Measurements from ENCODE around the gene NDUFB3.
"Not testable (repeated sequence)": the region's sequence is repeated elsewhere in the genome, so short reads cannot be mapped to it uniquely, and the experiment has no call there.

The NDUFB3 gene

DNA sequence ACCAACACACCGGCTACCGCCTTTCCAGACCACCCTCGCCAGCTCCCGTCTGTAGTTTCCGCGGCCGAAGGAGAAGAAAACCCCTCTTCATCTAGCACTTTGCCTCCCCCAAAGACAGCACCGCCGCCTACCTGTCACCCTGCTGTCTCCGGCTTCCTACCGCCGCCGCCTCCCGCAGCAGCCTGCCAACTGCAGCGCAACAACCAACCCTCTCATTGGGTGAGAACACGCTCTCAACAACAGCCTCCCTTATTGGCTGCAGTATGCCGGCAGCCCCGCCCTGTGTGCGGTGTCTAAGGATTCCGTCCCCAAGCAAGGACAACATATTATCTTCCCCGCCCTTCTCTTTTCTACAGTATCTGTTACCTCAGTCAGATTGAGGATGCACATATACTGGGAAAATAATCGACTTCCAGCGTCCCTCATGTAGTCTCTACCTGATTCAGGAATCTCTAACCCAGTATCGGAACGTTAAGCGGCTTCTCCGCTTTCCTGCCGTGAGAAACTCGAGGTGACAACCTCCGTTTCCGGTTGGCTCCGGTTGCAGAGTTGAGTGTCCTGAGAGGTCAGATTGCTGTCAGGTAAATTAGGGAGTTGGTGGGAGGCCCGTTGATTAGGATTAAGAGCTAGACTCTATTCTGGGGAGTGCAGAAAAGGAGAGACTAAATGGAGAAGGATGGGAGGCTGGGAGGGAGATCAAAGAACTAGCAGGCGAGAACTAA, at the start of gene NDUFB3, which contains the start of gene HYCC2:
TSS of gene NDUFB3 (plus strand) at position 523 of the 722 bp plus-strand sequence. CDS start 6,882 bp downstream, outside the sequence.
TSS of gene HYCC2 (minus strand) at position 193 of the 722 bp plus-strand sequence. CDS start 47,662 bp downstream, outside the sequence.
- peak; percentile 88 for DNase-seq

DNA sequence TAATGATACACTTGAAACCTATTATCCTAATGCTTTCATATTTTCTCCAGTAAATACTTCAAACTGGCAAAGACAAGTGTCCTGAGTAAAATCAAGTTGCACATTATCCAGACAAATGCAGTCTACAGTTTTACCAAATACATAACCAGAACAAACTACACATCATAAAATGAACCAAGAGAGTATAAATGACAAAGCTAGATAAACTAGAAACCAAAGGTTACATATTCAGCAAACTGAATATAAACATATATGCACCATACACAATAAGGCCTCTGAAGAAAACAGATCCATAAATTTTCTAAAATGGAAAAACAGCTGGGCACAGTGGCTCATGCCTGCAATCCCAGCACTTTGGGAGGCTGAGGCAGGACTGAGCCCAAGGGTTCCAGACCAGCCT, 47.3 kb upstream of the NDUFB3 start:
- DNase-seq, result no peak

DNA sequence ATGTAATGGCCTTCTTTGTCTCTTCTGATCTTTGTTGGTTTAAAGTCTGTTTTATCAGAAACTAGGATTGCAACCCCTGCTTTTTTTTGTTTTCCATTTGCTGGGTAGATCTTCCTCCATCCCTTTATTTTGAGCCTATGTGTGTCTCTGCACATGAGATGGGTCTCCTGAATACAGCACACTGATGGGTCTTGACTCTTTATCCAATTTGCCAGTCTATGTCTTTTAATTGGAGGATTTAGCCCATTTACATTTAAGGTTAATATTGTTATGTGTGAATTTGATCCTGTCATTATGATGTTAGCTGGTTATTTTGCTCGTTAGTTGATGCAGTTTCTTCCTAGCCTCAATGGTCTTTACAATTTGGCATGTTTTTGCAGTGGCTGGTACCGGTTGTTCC, 37.4 kb upstream of the NDUFB3 start:
- DNase-seq, result not testable (repeated sequence)

DNA sequence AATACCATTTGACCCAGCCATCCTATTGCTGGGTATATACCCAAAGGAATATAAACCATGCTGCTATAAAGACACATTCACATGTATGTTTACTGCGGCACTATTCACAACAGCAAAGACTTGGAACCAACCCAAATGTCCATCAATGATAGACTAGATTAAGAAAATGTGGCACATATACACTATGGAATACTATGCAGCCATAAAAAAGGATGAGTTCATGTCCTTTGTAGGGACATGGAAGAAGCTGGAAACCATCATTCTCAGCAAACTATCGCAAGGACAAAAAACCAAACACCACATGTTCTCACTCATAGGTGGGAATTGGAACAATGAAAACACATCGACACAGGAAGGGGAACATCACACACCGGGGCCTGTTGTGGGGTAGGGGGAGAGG, 33.4 kb upstream of the NDUFB3 start:
- DNase-seq, result not testable (repeated sequence)

DNA sequence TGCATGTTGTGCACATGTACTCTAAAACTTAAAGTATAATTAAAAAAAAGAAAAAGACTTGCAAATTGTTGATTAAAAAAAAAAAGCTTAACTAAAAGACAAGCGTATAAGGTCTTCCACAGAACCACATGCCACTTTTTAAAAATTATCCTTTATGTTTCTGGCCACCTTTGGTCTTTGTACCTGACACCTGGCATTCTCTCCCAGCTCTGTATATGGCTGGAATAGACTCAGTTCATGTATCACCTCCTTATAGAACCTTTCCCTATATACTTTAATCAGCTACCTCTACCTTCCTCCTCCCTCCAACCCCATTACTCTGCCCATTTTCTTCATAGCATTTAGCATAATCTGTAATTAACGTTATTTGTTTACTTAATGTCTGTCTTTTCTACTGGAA, 32.9 kb upstream of the NDUFB3 start:
- no peak for DNase-seq

DNA sequence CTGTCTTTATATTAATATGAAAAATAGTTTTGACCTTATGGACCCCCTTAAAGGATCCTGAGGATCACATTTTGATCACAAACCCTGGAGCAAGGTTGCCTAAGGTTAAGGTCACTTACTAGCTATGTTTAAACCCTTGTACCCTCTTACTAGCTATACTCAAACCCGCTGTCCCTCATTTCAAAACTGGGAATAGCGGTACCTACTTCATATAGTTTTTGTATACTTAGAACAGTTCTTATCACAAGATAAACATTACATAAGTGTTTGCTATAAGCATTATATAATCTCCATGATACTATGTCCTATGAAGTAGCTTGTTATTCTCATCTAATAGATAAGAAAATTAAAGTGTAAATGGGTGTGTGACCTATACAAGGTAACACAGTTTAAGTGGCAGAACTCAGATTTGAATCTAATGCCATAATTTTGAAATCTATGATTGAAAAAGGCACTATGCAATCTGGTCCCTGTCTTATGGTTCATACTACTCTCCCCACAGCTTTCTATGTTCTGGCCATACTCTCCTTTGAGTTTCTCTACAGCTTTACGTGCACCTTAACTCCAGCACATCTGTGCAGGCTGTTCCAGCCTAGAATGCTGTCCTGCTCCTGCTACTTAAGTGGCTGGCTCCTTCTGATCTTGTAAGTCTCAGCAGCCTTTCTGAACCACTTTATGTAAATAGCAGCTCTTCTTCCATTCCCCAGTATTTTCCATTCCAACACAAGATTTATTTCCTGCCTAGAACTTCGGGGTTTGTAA, 30.8 kb upstream of the NDUFB3 start:
- DNase-seq, result no peak

DNA sequence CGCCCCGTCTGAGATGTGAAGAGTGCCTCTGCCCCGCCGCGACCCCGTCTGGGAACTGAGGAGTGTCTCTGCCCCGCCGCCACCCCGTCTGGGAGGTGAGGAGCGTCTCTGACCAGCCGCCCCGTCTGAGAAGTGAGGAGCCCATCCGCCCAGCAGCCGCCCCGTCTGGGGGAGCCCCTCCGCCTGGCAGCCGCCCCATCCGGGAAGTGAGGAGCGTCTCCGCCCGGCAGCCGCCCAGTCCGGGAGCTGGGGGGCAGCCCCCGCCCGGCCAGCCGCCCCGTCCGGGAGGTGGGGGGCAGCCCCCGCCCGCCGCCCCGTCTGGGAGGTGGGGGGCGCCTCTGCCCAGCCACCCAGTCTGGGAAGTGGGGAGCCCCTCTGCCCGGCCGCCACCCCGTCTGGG, 29.4 kb upstream of the NDUFB3 start:
- not testable (repeated sequence) for DNase-seq

DNA sequence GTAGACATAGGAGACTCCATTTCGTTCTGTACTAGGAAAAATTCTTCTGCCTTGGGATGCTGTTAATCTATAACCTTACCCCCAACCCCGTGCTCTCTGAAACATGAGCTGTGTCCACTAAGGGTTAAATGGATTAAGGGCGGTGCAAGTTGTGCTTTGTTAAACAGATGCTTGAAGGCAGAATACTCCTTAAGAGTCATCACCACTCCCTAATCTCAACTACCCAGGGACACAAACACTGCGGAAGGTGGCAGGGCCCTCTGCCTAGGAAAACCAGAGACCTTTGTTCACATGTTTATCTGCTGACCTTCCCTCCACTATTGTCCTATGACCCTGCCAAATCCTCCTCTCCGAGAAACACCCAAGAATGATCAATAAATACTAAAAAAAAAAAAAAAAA, 28.8 kb upstream of the NDUFB3 start:
- not testable (repeated sequence) for DNase-seq

DNA sequence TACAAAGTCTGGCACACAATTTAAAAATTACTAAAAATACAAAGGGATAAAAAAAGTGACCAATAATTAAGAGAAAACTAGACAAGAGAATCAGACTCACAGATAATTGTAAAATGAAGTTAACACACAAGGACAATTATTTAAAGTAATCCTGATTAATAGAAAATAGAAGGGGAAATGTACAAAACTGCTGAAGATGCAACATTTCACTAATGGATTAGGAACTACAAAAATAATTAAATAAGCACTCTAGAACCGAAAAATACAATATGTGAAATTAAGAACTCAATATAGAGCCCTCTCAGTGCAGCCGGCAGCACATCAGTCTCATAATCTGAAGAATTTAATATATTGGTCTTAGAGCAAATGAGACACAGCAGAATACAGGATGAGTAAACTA, 24.9 kb upstream of the NDUFB3 start:
- DNase-seq, result no peak

DNA sequence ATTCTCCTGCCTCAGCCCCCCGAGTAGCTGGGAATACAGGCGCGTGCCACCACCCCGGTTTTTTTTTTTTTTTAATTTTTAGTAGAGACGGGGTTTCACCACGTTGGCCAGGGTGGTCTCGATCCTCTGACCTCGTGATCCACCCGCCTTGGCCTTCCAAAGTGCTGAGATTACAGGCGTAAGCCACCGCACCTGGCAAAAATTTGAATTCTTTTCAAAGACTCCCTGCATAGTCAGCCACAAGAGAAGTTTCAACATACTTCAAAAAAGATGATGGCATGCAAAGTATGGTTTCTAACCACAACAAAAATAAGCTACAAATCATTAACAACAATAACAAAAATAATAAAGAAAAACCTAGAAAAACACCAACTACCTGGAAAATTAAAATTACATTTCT, 22.3 kb upstream of the NDUFB3 start:
- DNase-seq, result no peak

DNA sequence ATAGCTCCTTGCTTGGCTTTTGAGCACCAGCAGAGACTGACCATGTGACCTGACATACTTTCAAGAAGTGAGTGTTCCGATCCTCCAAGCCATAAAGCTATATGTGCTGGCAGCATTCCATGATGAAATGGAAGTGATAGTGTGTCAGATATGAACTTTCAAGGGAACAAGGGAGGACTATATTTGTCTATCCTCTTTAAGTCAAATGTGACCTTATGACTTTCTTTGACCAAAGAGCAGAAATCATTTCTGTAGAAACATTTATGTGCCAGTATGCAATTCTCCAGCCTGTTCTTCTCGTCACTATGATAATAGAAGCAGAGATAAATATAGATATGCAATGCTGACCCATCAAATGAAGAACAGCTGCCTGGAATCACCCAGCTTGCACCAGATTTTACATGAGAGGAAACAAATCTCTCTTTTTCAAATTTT, 14.7 kb upstream of the NDUFB3 start:
- no peak for DNase-seq

DNA sequence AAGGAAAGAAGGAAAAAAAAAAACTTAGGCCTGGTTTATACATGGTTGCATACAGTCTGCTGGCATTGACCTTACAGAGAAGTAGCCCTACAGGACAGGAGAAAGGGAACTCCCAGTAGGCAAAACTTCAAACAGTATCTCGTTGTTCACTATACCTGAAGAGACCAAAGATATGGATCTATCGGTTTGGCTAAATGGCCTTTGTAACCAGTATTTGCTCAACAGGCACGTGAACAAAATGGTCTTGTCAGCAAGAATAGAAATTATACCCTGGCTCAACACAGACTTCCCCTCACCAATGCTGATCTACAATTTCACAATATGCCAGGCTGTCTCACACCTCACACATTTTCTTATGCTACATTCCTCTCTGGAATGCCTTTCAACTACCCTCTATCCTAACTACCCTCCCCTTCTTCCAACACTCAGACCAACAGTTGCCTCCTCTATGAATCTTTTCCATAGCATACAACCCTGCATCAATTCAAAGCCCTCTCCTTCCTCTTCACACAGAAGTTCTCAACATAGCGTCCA, 14.0 kb upstream of the NDUFB3 start:
- no peak for DNase-seq

DNA sequence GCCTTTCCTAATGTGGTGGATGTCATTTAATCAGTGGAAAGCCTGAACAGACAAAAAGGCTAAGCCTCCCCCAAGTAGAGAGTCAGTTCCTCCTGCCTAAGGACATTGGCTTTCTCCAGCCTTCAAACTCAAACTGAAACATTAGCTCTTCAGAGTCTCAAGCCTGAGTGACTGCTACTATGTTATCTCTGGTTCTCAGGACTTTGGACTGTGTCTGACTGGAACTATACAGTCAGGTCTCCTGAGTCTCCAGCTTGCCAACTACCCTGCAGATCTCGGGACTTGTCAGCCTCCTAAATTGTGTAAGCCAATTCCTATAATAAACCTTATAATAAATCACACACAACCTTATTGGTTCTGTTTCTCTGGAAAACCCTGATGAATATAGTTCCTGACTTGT, 12.9 kb upstream of the NDUFB3 start:
- DNase-seq, result no peak

DNA sequence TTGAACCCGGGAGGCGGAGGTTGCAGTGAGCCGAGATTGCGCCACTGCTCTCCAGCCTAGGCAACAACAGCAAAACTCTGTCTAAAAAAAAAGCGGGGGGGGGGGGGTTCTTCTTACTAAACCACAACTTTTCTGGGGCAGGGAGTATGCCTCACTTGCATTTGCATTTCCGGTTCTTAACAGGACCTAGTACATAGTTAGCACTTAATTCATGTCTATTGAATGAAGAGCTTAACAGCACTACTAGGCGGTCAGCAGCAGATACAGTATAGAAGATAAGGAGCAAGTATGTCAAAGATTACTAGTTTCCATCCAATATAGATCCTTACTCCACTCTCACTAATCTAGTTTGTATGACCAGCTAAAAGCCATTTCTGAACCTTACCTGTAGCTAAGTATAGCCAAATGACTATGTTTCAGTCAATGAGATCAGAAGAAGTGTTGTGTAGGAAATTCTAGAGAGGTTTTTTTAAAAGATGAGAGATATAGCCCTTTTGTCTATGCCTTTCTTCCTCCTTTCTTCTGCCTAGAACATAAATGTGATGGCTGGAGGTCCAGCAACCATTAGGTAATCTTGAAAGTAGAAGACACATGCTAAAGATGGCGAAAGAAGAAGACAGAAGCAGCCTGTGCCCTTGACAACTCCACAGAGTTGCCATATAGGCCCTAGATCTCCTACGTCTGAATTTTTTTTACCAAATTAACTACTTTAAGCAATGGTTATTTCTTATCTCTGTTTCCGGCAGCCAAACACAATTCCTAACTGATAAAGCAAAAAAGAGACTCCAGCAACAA, 11.6 kb upstream of the NDUFB3 start:
- DNase-seq, result no peak

DNA sequence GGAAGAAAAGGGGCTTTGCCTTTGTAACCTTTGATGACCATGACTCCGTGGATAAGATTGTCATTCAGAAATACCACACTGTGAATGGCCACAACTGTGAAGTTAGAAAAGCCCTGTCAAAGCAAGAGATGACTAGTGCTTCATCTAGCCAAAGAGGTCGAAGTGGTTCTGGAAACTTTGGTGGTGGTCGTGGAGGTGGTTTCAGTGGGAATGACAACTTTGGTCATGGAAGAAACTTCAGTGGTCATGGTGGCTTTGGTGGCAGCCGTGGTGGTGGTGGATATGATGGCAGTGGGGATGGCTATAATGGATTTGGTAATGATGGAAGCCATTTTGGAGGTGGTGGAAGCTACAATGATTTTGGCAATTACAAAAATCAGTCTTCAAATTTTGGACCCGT, 8.3 kb upstream of the NDUFB3 start:
- DNase-seq, result not testable (repeated sequence)

DNA sequence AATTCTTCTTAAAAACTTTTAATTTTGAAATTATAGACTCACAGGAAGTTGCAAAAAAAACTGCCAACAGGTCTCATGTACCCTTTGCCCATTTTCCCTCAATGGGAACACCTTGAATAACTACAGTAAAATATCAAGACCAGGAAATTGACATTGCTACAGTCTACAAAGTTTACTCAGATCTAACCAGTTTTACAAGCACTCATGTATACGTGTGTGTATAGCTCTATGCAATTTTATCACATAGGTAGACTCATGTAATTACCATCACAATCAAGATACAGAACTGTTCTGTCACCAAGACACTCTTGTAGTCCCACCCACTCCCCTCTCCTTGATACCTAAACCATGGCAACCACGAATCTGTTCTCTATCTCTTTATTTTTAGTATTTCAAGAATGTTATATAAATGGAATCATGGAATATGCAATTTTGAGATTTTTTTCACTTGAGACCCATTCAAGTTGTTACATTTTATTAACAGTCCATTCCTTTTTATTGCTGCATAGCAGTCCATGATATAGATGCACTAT, 6.9 kb upstream of the NDUFB3 start:
- no peak for DNase-seq

DNA sequence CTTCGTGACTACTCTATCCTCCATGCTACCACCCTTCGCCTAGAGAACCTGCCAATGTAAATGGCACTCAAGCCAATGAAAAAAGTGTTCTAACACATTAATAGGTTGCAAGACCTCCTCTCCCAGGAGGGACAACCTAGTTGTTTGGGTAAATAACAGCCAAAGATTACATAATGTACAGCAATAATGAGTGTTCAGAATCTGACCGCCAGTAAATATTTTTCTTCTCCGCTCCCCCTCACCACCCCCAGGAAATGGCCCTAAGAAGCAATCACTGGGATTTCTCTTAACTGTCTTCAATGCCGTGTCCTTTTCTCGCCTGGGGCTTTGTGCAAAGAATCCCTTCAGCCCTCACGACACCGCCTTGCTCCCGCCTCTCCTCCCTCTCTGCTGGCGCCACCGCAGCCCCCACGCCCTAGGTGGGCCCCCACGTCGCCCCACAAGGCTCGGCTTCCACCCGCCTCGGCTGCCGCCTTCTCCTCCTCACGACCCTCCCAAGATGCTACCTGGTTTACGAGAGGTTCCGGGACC, 788 bp upstream of the NDUFB3 start:
- peak; percentile 46 for DNase-seq

DNA sequence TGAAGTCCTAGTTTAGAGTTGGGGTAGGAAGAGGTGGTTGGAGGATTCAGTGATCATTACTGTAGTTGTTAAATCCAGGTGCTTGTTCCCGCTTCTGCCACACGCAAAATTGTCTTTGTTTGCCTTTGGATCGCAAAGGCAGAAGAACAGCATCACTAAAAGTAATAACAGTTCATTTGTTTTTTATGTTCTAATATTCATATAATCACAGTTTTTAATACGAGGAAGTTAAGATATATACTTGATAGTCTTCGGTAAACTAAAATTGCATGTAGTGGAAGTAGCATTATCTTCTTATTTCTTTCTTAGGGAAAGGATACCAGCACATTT, 365 bp downstream of the NDUFB3 start:
- no peak for DNase-seq

DNA sequence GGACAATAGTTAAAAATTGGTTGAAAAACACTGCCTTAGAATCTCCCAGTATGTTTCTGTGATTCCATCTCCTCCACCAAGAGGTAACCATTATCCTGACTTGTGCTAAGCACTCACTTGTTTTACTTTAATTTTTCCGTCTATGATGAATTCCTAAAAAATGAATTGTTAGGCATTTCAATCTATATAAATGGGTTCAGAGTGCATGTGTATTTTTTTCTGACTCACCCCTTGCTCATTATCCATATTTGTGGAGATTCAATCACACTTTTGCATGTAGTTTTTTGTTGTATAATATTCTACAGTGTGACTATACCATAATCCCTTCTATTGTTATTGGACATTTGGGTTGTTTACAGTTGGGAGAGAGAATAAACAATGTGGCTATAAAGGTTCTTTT, 1.3 kb downstream of the NDUFB3 start:
- DNase-seq, result no peak

DNA sequence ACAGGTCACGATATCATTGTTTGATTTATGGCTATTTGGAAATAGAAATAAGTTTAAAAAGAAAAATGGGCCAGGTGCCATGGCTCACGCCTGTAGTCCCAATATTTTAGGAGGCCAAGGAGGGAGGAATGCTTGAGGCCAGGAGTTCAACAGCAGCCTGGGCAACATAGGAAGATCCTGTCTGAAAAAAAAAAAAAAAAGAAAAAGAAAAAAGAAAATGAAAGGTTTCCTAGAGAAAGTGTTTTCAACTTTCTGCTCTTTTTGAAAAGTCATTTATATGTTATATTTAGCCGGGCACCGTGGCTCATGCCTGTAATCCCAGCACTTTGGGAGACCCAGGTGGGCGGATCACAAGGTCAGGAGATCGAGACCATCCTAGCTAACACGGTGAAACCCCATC, 3.2 kb downstream of the NDUFB3 start:
- no peak for DNase-seq

DNA sequence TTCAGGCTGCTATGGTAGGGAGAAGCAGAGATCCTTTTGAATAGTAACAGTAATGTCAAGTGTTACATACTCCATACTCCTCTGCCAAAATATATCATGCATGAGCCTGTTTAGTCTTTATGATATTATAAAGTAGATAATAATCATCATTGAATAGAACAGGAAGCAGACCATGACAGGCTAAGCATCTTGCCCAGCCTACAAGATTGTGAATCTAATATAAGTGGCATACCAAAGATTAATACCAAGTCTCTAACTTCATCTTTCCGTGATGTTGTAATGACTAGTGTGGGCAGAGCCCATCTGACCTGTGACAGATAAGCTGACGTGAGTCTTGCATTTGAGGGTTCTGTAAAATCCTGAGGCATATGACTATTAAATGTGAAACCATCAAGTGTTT, 13.1 kb downstream of the NDUFB3 start:
- DNase-seq, result no peak

DNA sequence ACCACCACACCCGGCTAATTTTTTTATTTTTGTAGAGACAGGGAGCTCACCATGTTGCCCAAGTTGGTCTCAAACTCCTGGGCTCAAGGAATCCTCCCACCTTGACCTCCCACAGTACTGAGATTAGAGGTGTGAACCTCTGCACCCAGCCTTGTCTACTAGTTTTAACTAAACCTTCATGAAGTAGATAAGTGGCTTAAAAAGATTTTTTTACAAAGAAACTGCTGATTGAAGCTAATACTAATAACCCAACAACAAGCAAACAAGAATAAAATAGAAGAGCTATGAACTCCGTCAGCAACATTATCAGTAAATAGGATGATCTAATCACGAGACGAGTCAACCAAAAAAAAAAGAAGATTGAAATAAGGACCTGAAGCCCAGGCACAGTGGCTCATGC, 18.8 kb downstream of the NDUFB3 start:
- DNase-seq, result no peak

DNA sequence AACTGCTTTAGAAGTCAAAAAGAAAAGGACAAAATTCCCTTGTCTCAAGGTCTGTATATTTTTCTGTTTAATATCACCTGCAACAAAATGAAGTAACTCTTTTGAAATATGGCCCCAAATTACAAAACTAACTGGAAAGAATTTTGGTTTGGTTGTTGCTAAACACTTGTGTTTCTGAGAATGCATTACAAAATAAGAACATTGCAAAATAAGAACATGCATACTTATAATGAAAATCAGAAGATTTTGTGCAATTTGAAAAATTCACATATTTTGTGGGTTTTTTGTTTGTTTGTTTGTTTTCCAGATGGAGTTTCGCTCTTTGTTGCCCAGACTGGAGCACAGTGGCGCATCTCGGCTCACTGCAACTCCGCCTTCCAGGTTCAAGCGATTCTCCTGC, 21.8 kb downstream of the NDUFB3 start:
- DNase-seq, result no peak
